Measurements from ENCODE around the gene INPP4A.

INPP4A gene

GRCh38 chr2:98416383-98417159 lies 28.1 kb upstream of the INPP4A start:
- DNase-seq (ENCODE audit: low read depth in 1 of 2, low spot score in 1 of 2), result no peak
- TF ChIP-seq REST (IDR thresholded peaks at IDR 0.05; ENCODE audit: insufficient replicate concordance, low read depth), result no peak
- TF ChIP-seq SPI1 (IDR thresholded peaks at IDR 0.05; ENCODE audit: borderline replicate concordance, low read depth), result no peak
- TF ChIP-seq CTCF (IDR thresholded peaks at IDR 0.05; ENCODE audit: insufficient read depth, low read length), result no peak
- no peak for TF ChIP-seq GABPA (IDR thresholded peaks at IDR 0.05; ENCODE audit: low read depth)
- no peak for TF ChIP-seq POLR2AphosphoS5 (IDR thresholded peaks at IDR 0.05; ENCODE audit: low read depth)
- H3K27me3 ChIP-seq (ENCODE audit: insufficient read depth, poor library complexity, severe bottlenecking), result no peaks in the 10 kb centered on the region
- no peak overlapping the region for H3K4me3 ChIP-seq (replicated peaks; ENCODE audit: insufficient read depth, low read length)
- H3K27ac ChIP-seq (replicated peaks), result no peak overlapping the region

GRCh38 chr2:98419544-98419943 lies 25.1 kb upstream of the INPP4A start:
- Histone ChIP-seq H3K27ac (replicated peaks) (no peak overlapping the region), H3K4me3 (replicated peaks; ENCODE audit: insufficient read depth, low read length) (no peak overlapping the region), H3K27me3 (ENCODE audit: insufficient read depth, poor library complexity, severe bottlenecking) (no peaks in the 10 kb centered on the region)
- TF ChIP-seq POLR2AphosphoS5 (IDR thresholded peaks at IDR 0.05; ENCODE audit: low read depth) (no peak), GABPA (IDR thresholded peaks at IDR 0.05; ENCODE audit: low read depth) (no peak), SPI1 (IDR thresholded peaks at IDR 0.05; ENCODE audit: borderline replicate concordance, low read depth) (no peak), CTCF (IDR thresholded peaks at IDR 0.05; ENCODE audit: insufficient read depth, low read length) (no peak), REST (IDR thresholded peaks at IDR 0.05; ENCODE audit: insufficient replicate concordance, low read depth) (no peak)
- no peak for DNase-seq (ENCODE audit: low read depth in 1 of 2, low spot score in 1 of 2)

GRCh38 chr2:98419977-98420725 lies 24.5 kb upstream of the INPP4A start:
- DNase-seq (ENCODE audit: low read depth in 1 of 2, low spot score in 1 of 2), result no peak
- no peak for TF ChIP-seq POLR2AphosphoS5 (IDR thresholded peaks at IDR 0.05; ENCODE audit: low read depth)
- no peak for TF ChIP-seq CTCF (IDR thresholded peaks at IDR 0.05; ENCODE audit: insufficient read depth, low read length)
- no peak for TF ChIP-seq GABPA (IDR thresholded peaks at IDR 0.05; ENCODE audit: low read depth)
- no peak for TF ChIP-seq REST (IDR thresholded peaks at IDR 0.05; ENCODE audit: insufficient replicate concordance, low read depth)
- no peak for TF ChIP-seq SPI1 (IDR thresholded peaks at IDR 0.05; ENCODE audit: borderline replicate concordance, low read depth)
- Histone ChIP-seq H3K27ac (replicated peaks) (no peak overlapping the region), H3K27me3 (ENCODE audit: insufficient read depth, poor library complexity, severe bottlenecking) (no peaks in the 10 kb centered on the region), H3K4me3 (replicated peaks; ENCODE audit: insufficient read depth, low read length) (no peak overlapping the region)

Measured in HL-60 (cell line).